Endothelial cell of umbilical vein (primary cell): Measurements from ENCODE around the gene TSPAN17. TPM values are rescaled to one million over a fixed set of nuclear protein-coding genes. Genes with fewer than 3 reads are reported as not detected.

Experiments used
- BruUV-seq: library from RNA; stranded (reverse); fragments of 400-500 nt; replicated peaks from 2 replicates; lab custom pipeline; 2021; lab: Mats Ljungman, UMichigan
- CTCF ChIA-PET: fragments of 300-600, 350-600 bp; sonication (Branson Sonifier 250); formaldehyde crosslinking; loops from one replicate; lab custom pipeline; 2021; ENCODE audit warnings: antibody characterized with exemption, inconsistent platforms; lab: Charles Lee
- POLR2A ChIA-PET: fragments of 300-600, 350-600 bp; sonication (Branson Sonifier 250); formaldehyde crosslinking; loops from one replicate; lab custom pipeline; 2021; ENCODE audit warnings: antibody characterized with exemption, inconsistent platforms; lab: Charles Lee
- DNase-seq: peaks from one replicate; pipeline ENCODE4 v3.0.0-alpha.2; 2011; ENCODE audit warnings: low read depth, low spot score
- FAIRE-seq: peaks from 2 replicates; lab custom pipeline; 2011; peaks lifted over from hg19 to GRCh38; lab: Jason Lieb, UNC
- H2AFZ ChIP-seq: 2 replicates; pipeline ENCODE4 v1.6.0; 2012; ENCODE audit warnings: low read depth, low read length, control low read depth, inconsistent platforms
- H3K27ac ChIP-seq: 2 replicates; pipeline ENCODE4 v1.5.1; 2011; ENCODE audit warnings: low read depth, mild to moderate bottlenecking, control low read depth, low read length, moderate library complexity; ENCODE audit not compliant: insufficient read depth
- H3K27me3 ChIP-seq, 2 experiments: 2 replicates each; pipeline versions ENCODE4 v1.6.0 to v1.6.1; 2011; ENCODE audit warnings: low read length in 2 of 2, mixed read lengths in 1 of 2; ENCODE audit not compliant: control insufficient read depth in 2 of 2, insufficient read depth in 2 of 2
- H3K36me3 ChIP-seq, 2 experiments: 2 replicates in 1 of 2; 3 replicates in 1 of 2; pipeline ENCODE4 v1.5.1; 2011; ENCODE audit warnings: low read length in 2 of 2, mild to moderate bottlenecking in 1 of 2, moderate library complexity in 1 of 2; ENCODE audit not compliant: control insufficient read depth in 2 of 2, insufficient read depth in 2 of 2; ENCODE audit errors: extremely low read depth in 1 of 2
- H3K4me1 ChIP-seq: 3 replicates; pipeline ENCODE4 v1.5.1; 2011; ENCODE audit warnings: mild to moderate bottlenecking, low read length; ENCODE audit not compliant: control insufficient read depth, insufficient read depth; ENCODE audit errors: extremely low read depth
- H3K4me2 ChIP-seq: 2 replicates; pipeline ENCODE4 v1.6.1; 2011; ENCODE audit warnings: low read length, control low read depth, mixed read lengths; ENCODE audit not compliant: insufficient read depth
- H3K4me3 ChIP-seq, 3 experiments: fragments of 200-600 bp in 1 of 3; sonication (generic), shearing (Covaris generic) in 1 of 3; replicated peaks in 1 of 3; 2 replicates each; pipeline ENCODE4 v1.5.1; 2011 to 2016; ENCODE audit warnings: control low read depth in 3 of 3, low read length in 3 of 3, mild to moderate bottlenecking in 2 of 3, inconsistent platforms in 1 of 3, low read depth in 1 of 3, moderate library complexity in 1 of 3; ENCODE audit not compliant: insufficient read depth in 1 of 3
- H3K79me2 ChIP-seq: 2 replicates; pipeline ENCODE4 v1.6.0; 2012; ENCODE audit warnings: low read length, inconsistent platforms; ENCODE audit not compliant: control insufficient read depth, insufficient read depth
- H3K9ac ChIP-seq: replicated peaks from 2 replicates; pipeline ENCODE3; 2011; ENCODE audit warnings: low read length, control low read depth; ENCODE audit not compliant: insufficient read depth; ENCODE audit errors: extremely low read depth
- H3K9me1 ChIP-seq: replicated peaks from 3 replicates; pipeline ENCODE4 v1.6.0; 2011; ENCODE audit warnings: mild to moderate bottlenecking, low read length; ENCODE audit not compliant: control insufficient read depth, insufficient read depth; ENCODE audit errors: extremely low read depth
- H3K9me3 ChIP-seq: replicated peaks from 2 replicates; pipeline ENCODE4 v1.5.1; 2012; ENCODE audit warnings: low read length, inconsistent platforms; ENCODE audit not compliant: control insufficient read depth, insufficient read depth
- H4K20me1 ChIP-seq: replicated peaks from 2 replicates; pipeline ENCODE3; 2011; ENCODE audit warnings: mild to moderate bottlenecking, low read length; ENCODE audit not compliant: control insufficient read depth, insufficient read depth; ENCODE audit errors: extremely low read depth
- CTCF ChIP-seq, 2 donors: IDR thresholded peaks; 1 replicate in 1 of 2; 2 replicates in 1 of 2; pipeline ENCODE4 v1.5.1; 2011; ENCODE audit warnings: low read length in 2 of 2, mild to moderate bottlenecking in 2 of 2, moderate library complexity in 2 of 2, control low read depth in 1 of 2, inconsistent platforms in 1 of 2, low read depth in 1 of 2; ENCODE audit not compliant: insufficient read depth in 1 of 2; ENCODE audit errors: extremely low read depth in 1 of 2
- GATA2 ChIP-seq: IDR thresholded peaks from 2 replicates; pipeline ENCODE4 v1.7.0; 2011; ENCODE audit warnings: low read depth, mild to moderate bottlenecking, moderate library complexity, mixed read lengths, low read length; ENCODE audit not compliant: insufficient read length, insufficient read depth
- dilution Hi-C: fragments of 300-500 bp; cut with MboI; formaldehyde crosslinking; loops from one replicate; pipeline ENCODE4 v1.15.0; 2019; ENCODE audit warnings: low sequenced_read_pairs; ENCODE audit not compliant: extremely low pct_ligation_motif_present
- intact Hi-C: fragments of 100-400 bp; cut with micrococcal nuclease; formaldehyde crosslinking; loops from one replicate; pipeline ENCODE4 v1.10.0; 2022
- polyA plus RNA-seq, 4 experiments: library from polyadenylated mRNA; depleted of rRNA in 3 of 4; stranded (reverse) in 3 of 4; unstranded in 1 of 4; fragments of >200 nt; gene quantifications; 2 replicates each; pipeline versions ENCODE4 v1.2.1 to v1.2.3, GENCODE V29; 2011 to 2012; ENCODE audit warnings: missing spikeins in 1 of 4
- total RNA-seq: library from RNA; stranded (reverse); gene quantifications from 2 replicates; pipeline ENCODE4 v1.2.3, GENCODE V29; 2021

The TSPAN17 gene
- total and polyA plus RNA-seq, 2 donors (not counting 3 experiments of a cell fraction or from before 2014, with no cell fraction given): 55.9 to 73.3 TPM

- peak; percentile 21 for DNase-seq
- no TSS peak for BruUV-seq
- dilution Hi-C loops: no loop called here
- Histone ChIP-seq H3K9me1 (no peaks in the 10 kb centered on the region), H3K27me3 (peaks cover 16 to 17% of the 10 kb centered on the region in 2 experiments), H3K9ac (no peak overlapping the region), H3K9me3 (no peaks in the 10 kb centered on the region), H4K20me1 (no peaks in the 10 kb centered on the region), H3K4me3 (no peak overlapping the region), H3K27ac (no peak overlapping the region), H3K4me1 (no peaks in the 10 kb centered on the region), H3K36me3 (no peaks in the 10 kb centered on the region), H3K4me2 (no peak overlapping the region), H3K79me2 (no peaks in the 10 kb centered on the region), H2AFZ (no peak overlapping the region)
- no peak for FAIRE-seq
- ChIA-PET POLR2A (no interaction called here), CTCF (interaction anchor here (0.8 to 1.7 kb wide), 7 partner anchors 9 to 410 kb away, joined by 3 to 5 read pairs (median 3); no protein-coding TSS in a partner anchor)
- intact Hi-C loops: loop anchor here (2.0 kb wide), 1 partner anchor 40 kb away; no protein-coding TSS in a partner anchor
- TF ChIP-seq GATA2: no peak
- TF ChIP-seq CTCF (IDR thresholded peaks at IDR 0.05; ENCODE audit: extremely low read depth in 1 of 2, insufficient read depth in 1 of 2, low read depth in 1 of 2, low read length in 2 of 2): peak; percentile 26 to 42
Observed at GRCh38 chr5:176700239-176700847, 53.1 kb downstream of the TSPAN17 start.
